GM06990 (cell line): ENCODE results near the gene AHNAK.

Experiments
- DNase-seq: peaks from one replicate; pipeline ENCODE4 v3.0.0-alpha.2; 2011; ENCODE audit not compliant: insufficient read length; ENCODE audit errors: extremely low read depth
- H3K27me3 ChIP-seq: replicated peaks from 2 replicates; pipeline ENCODE4 v1.6.0; 2011; ENCODE audit warnings: low read length; ENCODE audit not compliant: control insufficient read depth, insufficient read depth
- H3K36me3 ChIP-seq: 2 replicates; pipeline ENCODE4 v1.5.1; 2011; ENCODE audit warnings: low read length; ENCODE audit not compliant: control insufficient read depth, insufficient read depth
- H3K4me3 ChIP-seq: replicated peaks from 2 replicates; pipeline ENCODE4 v1.5.1; 2011; ENCODE audit warnings: low read depth, mild to moderate bottlenecking, control low read depth, low read length
- CTCF ChIP-seq: IDR thresholded peaks from 2 replicates; pipeline ENCODE4 v1.5.1; 2011; ENCODE audit warnings: low read length, control low read depth, mild to moderate bottlenecking, inconsistent platforms; ENCODE audit not compliant: insufficient read depth, poor library complexity, severe bottlenecking

AHNAK gene

GRCh38 chr11:62394825-62395538 is 151.6 kb downstream of the AHNAK start:
- no peaks in the 10 kb centered on the region; the same call in 1 of the 2 replicates for H3K27me3 ChIP-seq
- H3K4me3 ChIP-seq, result no peak overlapping the region
- H3K36me3 ChIP-seq, result no peaks in the 10 kb centered on the region
- peak; percentile 62 for TF ChIP-seq CTCF
- no peak for DNase-seq

DNA sequence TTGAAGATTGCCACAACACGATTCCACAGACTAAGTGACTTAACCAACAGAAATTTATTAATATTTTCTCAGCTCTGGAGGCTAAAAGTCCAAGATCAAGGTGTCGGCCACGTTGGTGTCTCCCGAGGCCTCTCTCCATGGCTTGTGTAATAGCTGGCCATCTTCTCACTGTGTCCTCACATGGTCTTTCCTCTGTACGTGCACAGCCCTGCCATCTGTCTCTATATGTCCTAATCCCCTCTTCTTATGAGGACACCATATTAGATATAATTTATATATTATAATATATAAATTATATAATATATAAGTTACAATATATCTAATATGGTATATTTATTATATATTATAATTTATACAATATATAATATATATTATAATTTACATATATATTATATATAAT is 152.9 kb downstream of the AHNAK start:
- no peak for TF ChIP-seq CTCF
- no peak for DNase-seq
- no peaks in the 10 kb centered on the region for H3K36me3 ChIP-seq
- H3K27me3 ChIP-seq, result no peaks in the 10 kb centered on the region
- H3K4me3 ChIP-seq, result no peak overlapping the region

GRCh38 chr11:62393061-62393611 is 153.5 kb downstream of the AHNAK start:
- TF ChIP-seq CTCF, result peak; percentile 63
- no peak for DNase-seq
- no peaks in the 10 kb centered on the region for H3K36me3 ChIP-seq
- H3K4me3 ChIP-seq, result no peak overlapping the region
- no peaks in the 10 kb centered on the region for H3K27me3 ChIP-seq

DNA sequence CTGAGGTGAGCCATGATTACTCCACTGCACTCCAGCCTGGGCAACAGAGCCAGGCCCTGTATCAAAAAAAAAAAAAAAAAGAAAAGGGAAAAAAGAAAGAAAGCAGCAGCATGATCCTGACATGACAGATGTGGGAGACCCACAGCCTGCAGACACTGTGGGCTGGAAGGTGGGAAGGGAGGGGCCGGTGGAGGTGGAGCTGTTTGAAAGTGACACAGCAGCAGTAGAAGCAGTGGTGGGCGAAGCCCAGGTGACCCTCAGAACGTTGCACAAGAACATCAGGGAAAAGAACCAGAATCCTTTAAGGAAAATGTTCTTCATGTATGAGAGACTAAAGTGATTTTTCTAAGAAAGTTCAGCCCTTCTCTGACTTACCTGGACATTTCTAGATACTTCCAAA is 154.1 kb downstream of the AHNAK start:
- Histone ChIP-seq H3K27me3 (no peaks in the 10 kb centered on the region), H3K4me3 (no peak overlapping the region), H3K36me3 (no peaks in the 10 kb centered on the region)
- TF ChIP-seq CTCF, result no peak
- DNase-seq, result no peak

GRCh38 chr11:62391642-62392425 is 154.8 kb downstream of the AHNAK start:
- no peak for DNase-seq
- Histone ChIP-seq H3K4me3 (no peak overlapping the region), H3K27me3 (no peaks in the 10 kb centered on the region), H3K36me3 (no peaks in the 10 kb centered on the region)
- no peak for TF ChIP-seq CTCF
